CD4-positive, alpha-beta T cell treated with Interleukin-4 for 4 hours (primary cell): ENCODE measurements around the gene PAFAH1B2.
"Not testable (repeated sequence)": the region's sequence is repeated elsewhere in the genome, so short reads cannot be mapped to it uniquely, and the experiment has no call there.

Experiments
- DNase-seq: peaks from one replicate; pipeline ENCODE4 v3.0.0-alpha.2; 2020

PAFAH1B2 gene, protein sequence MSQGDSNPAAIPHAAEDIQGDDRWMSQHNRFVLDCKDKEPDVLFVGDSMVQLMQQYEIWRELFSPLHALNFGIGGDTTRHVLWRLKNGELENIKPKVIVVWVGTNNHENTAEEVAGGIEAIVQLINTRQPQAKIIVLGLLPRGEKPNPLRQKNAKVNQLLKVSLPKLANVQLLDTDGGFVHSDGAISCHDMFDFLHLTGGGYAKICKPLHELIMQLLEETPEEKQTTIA

GRCh38 chr11:117143871-117144476, at the start of gene PAFAH1B2:
Gene PAFAH1B2, plus strand, starts transcription at chr11:117144287. Its CDS starts 8,161 bp downstream, at chr11:117152448.
- peak; percentile 95 for DNase-seq

- DNase-seq = no peak
Observed at GRCh38 chr11:117094776-117095175, 49.3 kb upstream of the PAFAH1B2 start.

GRCh38 chr11:117095284-117096161, 48.6 kb upstream of the PAFAH1B2 start:
- DNase-seq = peak; percentile 58

GRCh38 chr11:117096201-117096991, 47.7 kb upstream of the PAFAH1B2 start:
- DNase-seq = peak; percentile 84

DNA sequence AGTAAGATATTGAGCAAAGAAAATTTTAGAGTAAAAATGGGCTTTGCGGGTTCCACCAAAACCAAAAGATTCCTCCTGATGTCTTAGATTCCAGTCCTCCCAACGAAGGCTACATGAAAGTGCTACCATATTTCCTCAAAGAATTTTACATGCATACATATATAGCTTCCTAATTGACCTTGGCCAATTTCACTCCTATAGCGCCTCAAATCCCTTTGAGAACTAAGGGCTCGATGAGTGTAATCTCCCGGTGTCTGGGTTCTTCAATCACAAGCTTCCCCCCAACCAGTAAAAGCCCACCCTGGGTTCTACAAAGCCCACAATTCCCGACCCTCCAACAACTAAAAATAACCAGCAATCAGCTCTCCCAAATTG, 47.1 kb upstream of the PAFAH1B2 start:
- no peak for DNase-seq

- DNase-seq = no peak
Observed at GRCh38 chr11:117097389-117098268, 46.5 kb upstream of the PAFAH1B2 start.

DNA sequence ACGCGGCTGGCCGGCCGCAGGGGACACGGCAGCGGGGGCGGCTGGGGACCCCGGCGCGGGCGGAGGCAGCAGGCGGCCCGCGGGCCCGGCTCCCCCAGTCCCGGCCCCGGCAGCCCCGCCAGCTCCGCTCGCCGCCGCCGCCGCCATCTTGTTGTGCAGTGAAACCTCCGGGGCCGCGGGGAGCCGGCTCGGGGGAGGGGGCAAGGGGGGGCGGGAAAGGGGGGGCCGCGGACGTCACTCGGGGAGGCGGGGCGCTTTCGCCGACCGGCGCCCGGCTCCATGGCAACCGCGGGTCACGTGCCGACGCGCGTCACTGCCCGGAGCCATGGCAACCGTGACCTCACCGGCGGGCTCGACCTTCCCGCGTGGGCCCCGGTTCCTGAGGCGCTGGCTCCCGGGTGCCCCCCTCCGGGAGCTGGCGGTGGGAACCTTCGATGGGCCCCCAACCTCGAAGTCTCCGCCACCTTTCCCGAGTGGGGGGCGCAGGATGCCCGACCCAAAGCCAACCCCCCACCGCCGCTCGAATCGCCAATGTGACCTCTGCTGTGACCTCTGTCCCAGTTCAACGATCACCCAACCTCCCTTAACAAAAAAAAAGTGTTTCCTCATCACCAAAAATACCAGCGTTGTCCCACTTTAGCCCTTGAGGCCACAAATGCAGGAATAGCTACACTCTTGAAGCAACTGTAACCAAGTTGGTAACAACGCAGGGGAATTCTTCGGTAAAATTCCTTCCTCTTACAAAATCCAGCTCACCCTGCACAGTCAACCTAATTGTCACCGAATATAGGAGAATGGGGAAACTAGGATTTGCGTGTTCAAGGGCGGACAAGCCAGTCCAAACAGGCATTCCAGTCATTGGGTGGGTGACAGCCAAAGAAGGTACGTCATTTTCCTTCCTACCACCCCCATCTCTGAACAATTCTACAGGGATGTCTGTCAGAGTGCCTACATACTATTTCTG, 45.5 kb upstream of the PAFAH1B2 start, which contains the start of gene SIK3:
Gene SIK3, minus strand, starts transcription at position 160 of the 964 bp plus-strand sequence. Its CDS starts 13 bp downstream, at position 147.
- DNase-seq = peak; percentile 91

DNA sequence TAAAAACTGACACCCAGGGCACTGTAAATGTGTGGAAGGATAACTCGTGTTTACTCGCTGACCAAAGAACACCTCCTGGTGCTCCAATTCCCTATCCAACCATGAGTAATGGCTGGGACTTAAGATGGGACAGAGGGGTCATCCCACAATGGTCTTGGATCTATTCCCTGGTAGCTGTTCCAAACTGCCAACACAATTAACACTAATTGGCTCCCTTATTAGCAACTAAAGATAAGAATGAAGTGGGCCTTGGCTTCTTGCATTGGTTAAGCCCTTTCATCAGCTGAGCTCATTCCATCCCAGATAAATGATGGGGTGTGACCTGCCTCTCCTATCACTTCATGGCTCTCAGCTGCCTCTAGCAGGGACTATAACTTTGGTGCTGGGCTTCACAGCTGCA, 44.4 kb upstream of the PAFAH1B2 start:
- DNase-seq = no peak

DNA sequence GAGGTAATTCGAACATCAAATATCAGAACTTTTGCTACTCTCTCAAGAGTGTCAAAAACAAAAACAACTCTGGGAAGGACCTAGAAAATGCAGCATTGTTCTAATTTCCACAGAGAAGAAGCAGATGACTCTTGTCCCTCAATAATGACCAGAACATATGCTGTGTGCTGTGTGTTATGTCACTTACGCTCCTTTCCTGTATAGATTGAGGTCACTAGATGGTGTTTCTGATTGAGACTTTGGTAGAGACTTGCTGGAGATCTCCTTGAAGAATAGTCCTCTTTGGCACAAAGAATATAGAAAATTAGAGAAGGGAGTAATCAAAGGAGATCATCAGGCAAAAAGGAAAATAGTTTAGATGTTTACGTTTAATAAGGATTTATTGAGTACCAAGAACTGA, 43.5 kb upstream of the PAFAH1B2 start:
- DNase-seq = no peak

- no peak for DNase-seq
Observed at GRCh38 chr11:117107701-117108590, 36.1 kb upstream of the PAFAH1B2 start.

DNA sequence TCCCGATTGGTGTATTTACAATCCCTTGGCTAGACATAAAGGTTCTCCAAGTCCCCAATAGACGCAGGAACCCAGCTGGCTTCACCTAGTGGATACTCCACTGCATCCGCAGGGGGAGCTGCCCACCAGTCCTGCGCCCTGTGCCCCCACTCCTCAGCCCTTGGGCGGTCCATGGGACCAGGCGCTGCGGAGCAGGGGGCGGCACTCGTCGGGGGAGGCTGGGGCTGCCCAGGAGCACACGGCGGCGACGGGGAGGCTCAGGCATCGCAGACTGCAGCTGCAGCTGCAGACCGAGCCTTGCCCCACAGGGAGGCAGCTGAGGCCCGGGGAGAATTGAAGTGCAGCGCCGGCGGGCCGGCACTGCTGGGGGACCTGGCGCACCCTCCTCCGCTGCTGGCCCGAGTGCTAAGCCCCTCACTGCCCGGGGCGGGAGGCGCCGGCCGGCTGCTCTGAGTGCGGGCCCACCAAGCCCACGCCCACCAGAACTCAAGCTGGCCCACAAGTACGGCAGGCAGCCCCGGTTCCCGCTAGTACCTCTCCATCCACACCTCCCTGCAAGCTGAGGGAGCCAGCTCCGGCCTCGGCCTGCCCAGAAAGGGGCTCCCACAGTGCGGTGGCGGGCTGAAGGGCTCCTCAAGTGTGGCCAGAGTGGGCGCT, 33.7 kb upstream of the PAFAH1B2 start:
- DNase-seq = no peak

GRCh38 chr11:117112497-117112896, 31.6 kb upstream of the PAFAH1B2 start:
- DNase-seq = not testable (repeated sequence)

DNA sequence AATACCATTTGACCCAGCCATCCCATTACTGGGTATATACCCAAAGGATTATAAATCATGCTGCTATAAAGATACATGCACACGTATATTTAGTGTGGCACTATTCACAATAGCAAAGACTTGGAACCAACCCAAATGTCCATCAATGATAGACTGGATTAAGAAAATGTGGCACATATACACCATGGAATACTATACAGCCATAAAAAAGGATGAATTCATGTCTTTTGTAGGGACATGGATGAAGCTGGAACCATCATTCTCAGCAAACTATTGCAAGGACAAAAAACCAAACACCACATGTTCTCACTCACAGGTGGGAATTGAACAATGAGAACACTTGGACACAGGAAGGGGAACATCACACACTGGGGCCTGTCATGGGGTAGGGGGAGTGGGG, 31.1 kb upstream of the PAFAH1B2 start:
- not testable (repeated sequence) for DNase-seq

DNA sequence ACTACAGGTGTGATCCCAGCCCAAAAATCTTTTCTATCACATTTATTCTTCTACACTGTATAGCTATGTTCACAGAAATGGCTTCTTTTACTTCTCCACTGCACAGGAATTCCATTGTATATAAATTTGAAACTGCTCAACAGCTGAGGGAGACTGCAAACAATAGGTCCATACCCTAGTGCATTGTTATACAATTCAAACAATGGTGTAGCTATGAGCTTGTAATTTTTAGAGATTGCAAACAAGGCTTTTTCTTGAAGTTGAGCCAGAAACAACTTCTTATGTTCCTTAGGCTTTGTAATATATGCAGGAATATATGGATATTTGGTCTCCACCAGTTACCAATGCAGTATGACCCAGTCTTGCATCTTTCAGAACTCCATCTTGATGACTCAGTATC, 26.4 kb upstream of the PAFAH1B2 start:
- no peak for DNase-seq

- no peak for DNase-seq
Observed at GRCh38 chr11:117121176-117121575, 22.9 kb upstream of the PAFAH1B2 start.

DNA sequence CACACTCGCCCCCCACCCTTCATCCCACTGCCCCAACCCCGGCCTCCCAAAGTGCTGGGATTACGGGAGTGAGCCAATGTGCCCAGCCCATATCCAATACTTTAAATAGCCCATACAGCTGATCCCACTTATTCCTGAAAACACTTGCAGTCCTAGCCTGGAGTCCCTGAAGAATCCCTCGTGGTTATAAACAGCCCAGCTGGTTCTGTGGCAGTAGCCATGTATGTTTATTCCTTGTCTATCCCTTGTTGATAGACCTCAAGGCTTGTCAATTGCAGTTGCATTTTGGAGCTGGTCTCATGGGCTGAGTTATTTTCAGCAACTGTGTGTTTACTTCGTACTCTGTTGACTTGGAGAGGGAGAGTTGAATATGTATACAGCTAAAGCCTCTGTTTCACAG, 21.5 kb upstream of the PAFAH1B2 start:
- no peak for DNase-seq

GRCh38 chr11:117126223-117126965, 17.7 kb upstream of the PAFAH1B2 start:
- DNase-seq = no peak
